Lower lobe of right lung (tissue), 2 donors: Measurements from ENCODE around the gene IMMP2L. TPM values are rescaled to one million over a fixed set of nuclear protein-coding genes. Genes with fewer than 3 reads are reported as not detected.

Experiments used
- ATAC-seq, 2 donors: fragments of 200-7000 bp; cut with Tn5 transposase; one replicate each; pipeline ENCODE4 v1.9.1; 2020 to 2022; ENCODE audit warnings: mild to moderate bottlenecking in 2 of 2, moderate library complexity in 2 of 2
- DNase-seq: peaks from one replicate; pipeline ENCODE4 v3.0.0-alpha.2; 2020
- H3K27ac ChIP-seq: fragments of 200-600 bp; one replicate; pipeline ENCODE4 v1.8.0; 2022
- H3K27me3 ChIP-seq: fragments of 200-600 bp; one replicate; pipeline ENCODE4 v1.8.0; 2022; ENCODE audit warnings: low read depth
- H3K36me3 ChIP-seq: fragments of 200-600 bp; one replicate; pipeline ENCODE4 v1.8.0; 2022; ENCODE audit warnings: mild to moderate bottlenecking
- H3K4me1 ChIP-seq: fragments of 200-600 bp; one replicate; pipeline ENCODE4 v1.8.0; 2022
- H3K4me3 ChIP-seq: fragments of 200-600 bp; one replicate; pipeline ENCODE4 v1.8.0; 2022; ENCODE audit warnings: mild to moderate bottlenecking
- H3K9me3 ChIP-seq: fragments of 200-600 bp; one replicate; pipeline ENCODE4 v1.8.0; 2022
- CTCF ChIP-seq: fragments of 200-600 bp; IDR thresholded peaks from one replicate; pipeline ENCODE4 v1.8.0; 2022; ENCODE audit warnings: antibody characterized with exemption, mild to moderate bottlenecking
- intact Hi-C: fragments of 100-400 bp; cut with DNase I; formaldehyde crosslinking; loops from one replicate; pipeline ENCODE4 v1.11.0; 2022
- total RNA-seq: library from RNA; stranded (reverse); fragmentation: NEBNext Ultra II Directional; extraction: Animal tissue kit (Norgen Biotek cat#: 25700); gene quantifications from one replicate; pipeline ENCODE4 v1.2.1, GENCODE V29; 2021
- donor health status: DM: no; HTN: yes; CAD: no; lungs with severe emphysema.

IMMP2L gene
- total RNA-seq, 1 donor from 2014 or later: 14.7 TPM

DNA sequence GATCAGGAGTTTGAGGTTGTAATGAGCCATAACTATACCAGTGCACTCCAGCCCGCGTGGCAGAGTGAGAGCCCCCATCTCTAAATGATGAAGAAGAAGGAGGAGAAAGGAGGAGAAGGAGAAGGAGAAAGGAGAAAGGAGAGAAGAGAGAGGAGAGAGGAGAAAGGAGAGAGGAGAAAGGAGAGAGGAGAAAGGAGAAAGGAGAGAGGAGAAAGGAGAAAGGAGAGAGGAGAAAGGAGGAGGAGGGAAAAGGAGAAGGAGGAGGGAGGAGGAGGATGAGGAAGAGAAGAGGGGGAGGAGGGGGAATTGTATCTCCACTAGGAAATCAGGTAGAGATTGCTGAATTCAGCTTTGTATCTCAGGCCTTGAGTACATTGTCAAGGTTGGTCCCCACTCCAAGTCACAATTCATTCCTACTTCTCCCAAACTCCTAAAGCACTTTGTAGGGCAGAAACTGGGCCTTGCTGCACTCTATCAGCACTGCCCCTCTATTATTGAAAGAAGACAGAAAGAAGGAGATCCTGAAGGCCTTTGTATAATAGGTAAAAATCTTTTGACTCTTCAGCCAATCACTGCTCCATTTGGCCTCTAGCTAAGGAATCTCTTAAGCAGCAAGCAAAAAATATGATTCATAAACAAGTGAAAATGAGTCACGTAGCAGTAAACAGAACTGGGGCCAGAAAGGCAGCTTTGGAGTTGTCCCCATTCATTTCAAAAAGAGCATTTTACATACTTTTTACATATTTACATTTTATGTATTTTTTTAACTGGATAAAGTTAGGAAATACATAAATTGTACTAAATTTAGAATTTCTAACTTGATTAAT is 178.0 kb downstream of the IMMP2L start:
- H3K4me1 ChIP-seq: no peaks in the 10 kb centered on the region
- H3K9me3 ChIP-seq: no peaks in the 10 kb centered on the region
- ATAC-seq: no peak
- no peak overlapping the region for H3K4me3 ChIP-seq
- DNase-seq: no peak
- intact Hi-C loops: no loop called here
- TF ChIP-seq CTCF: no peak
- H3K27me3 ChIP-seq: no peaks in the 10 kb centered on the region
- no peaks in the 10 kb centered on the region for H3K36me3 ChIP-seq
- H3K27ac ChIP-seq: no peak overlapping the region

- H3K27ac ChIP-seq: no peak overlapping the region
- H3K27me3 ChIP-seq: no peaks in the 10 kb centered on the region
- H3K36me3 ChIP-seq: no peaks in the 10 kb centered on the region
- no peak overlapping the region for H3K4me3 ChIP-seq
- no peaks in the 10 kb centered on the region for H3K4me1 ChIP-seq
- no peak for ATAC-seq
- H3K9me3 ChIP-seq: no peaks in the 10 kb centered on the region
- no peak for DNase-seq
- TF ChIP-seq CTCF: no peak
- intact Hi-C loops: no loop called here
These were observed 179.2 kb downstream of the IMMP2L start for GRCh38 chr7:111383133-111383532.

GRCh38 chr7:111381590-111381989 is 180.7 kb downstream of the IMMP2L start:
- H3K36me3 ChIP-seq: no peaks in the 10 kb centered on the region
- H3K27me3 ChIP-seq: no peaks in the 10 kb centered on the region
- no peak overlapping the region for H3K4me3 ChIP-seq
- no peaks in the 10 kb centered on the region for H3K9me3 ChIP-seq
- DNase-seq (no peak), ATAC-seq (no peak)
- intact Hi-C loops: no loop called here
- H3K4me1 ChIP-seq: no peaks in the 10 kb centered on the region
- no peak overlapping the region for H3K27ac ChIP-seq
- no peak for TF ChIP-seq CTCF

DNA sequence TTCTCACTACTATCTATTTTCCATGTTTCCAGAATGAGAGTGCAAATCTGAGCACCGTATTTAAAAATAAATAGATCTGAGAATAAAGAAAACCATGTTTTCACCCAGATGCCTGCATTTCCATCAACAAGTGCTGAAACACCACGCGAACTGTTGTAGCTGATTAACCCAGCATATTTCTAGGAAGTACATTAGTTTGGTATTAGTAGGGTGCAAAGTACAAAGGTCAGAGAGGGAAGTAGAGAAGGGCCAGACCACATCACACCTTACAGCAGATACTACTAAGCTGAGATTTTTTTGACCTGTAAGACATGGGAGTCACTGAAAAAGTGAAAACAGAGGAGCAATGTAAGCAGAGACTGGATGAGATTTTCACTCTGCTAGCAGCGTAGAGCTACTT is 181.3 kb downstream of the IMMP2L start:
- H3K36me3 ChIP-seq: no peaks in the 10 kb centered on the region
- H3K27me3 ChIP-seq: no peaks in the 10 kb centered on the region
- H3K4me1 ChIP-seq: no peaks in the 10 kb centered on the region
- H3K9me3 ChIP-seq: no peaks in the 10 kb centered on the region
- no peak overlapping the region for H3K4me3 ChIP-seq
- TF ChIP-seq CTCF: no peak
- no peak overlapping the region for H3K27ac ChIP-seq
- ATAC-seq (no peak), DNase-seq (no peak)
- intact Hi-C loops: no loop called here

DNA sequence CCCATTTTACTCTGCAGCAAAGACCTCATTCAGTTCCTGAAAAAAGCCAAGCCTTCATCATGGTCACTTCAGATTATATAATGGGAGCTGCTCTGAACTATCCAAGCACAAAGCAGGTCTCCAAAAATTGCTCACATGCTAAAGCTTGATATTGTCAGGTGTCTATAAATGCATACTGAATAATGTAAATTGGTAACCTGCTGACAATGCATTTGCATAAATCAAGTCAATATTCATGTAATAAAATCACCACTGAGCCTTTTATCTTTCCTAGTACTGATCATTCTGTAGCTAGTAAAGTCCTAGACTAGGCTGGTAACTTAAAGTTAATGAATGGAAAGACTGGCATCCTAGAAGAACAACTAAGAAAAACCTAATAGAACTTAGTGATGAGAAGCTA is 188.3 kb downstream of the IMMP2L start:
- intact Hi-C loops: no loop called here
- TF ChIP-seq CTCF: no peak
- DNase-seq (no peak), ATAC-seq (no peak)
- no peak overlapping the region for H3K4me3 ChIP-seq
- H3K27me3 ChIP-seq: no peaks in the 10 kb centered on the region
- no peaks in the 10 kb centered on the region for H3K36me3 ChIP-seq
- H3K9me3 ChIP-seq: no peaks in the 10 kb centered on the region
- H3K27ac ChIP-seq: no peak overlapping the region
- H3K4me1 ChIP-seq: no peaks in the 10 kb centered on the region
